ENCODE results near the gene LRP3. TPM values are rescaled to one million over a fixed set of nuclear protein-coding genes. Genes with fewer than 3 reads are reported as not detected.

The LRP3 gene
- polyA plus RNA-seq, 1 donor from 2014 or later: 60.1 TPM

- no peaks in the 10 kb centered on the region for H3K9me3 ChIP-seq (ENCODE audit: low read length)
- H3K9ac ChIP-seq (ENCODE audit: low read length): no peak overlapping the region
- no peak overlapping the region for H3K4me2 ChIP-seq (ENCODE audit: low read length)
- H2AFZ ChIP-seq (ENCODE audit: low read depth, low read length): no peak overlapping the region
- H3K27ac ChIP-seq (ENCODE audit: low read length): no peak overlapping the region
- no peaks in the 10 kb centered on the region for H4K20me1 ChIP-seq (ENCODE audit: insufficient read depth)
- H3K9me2 ChIP-seq (ENCODE audit: insufficient read depth, low read length): no peaks in the 10 kb centered on the region
- no peaks in the 10 kb centered on the region for H3F3A ChIP-seq (ENCODE audit: insufficient read depth, low read length, poor library complexity, severe bottlenecking)
- no peak overlapping the region for H3K4me3 ChIP-seq (ENCODE audit: low read length)
- H3K36me3 ChIP-seq (ENCODE audit: insufficient read depth, low read length): no peaks in the 10 kb centered on the region
- H3K27me3 ChIP-seq (ENCODE audit: insufficient read depth, low read depth, low read length): no peaks in the 10 kb centered on the region
- no peaks in the 10 kb centered on the region for H3K79me2 ChIP-seq (replicated peaks; ENCODE audit: insufficient read depth, low read length)
- no peak for TF ChIP-seq CTCF (IDR thresholded peaks at IDR 0.05; ENCODE audit: poor library complexity, severe bottlenecking)
- TF ChIP-seq EP300 (conservative IDR thresholded peaks at IDR 0.05; ENCODE audit: poor library complexity, severe bottlenecking): no peak
- no peak for TF ChIP-seq POLR2AphosphoS5 (IDR thresholded peaks at IDR 0.05)
- TF ChIP-seq, protein P1, sequence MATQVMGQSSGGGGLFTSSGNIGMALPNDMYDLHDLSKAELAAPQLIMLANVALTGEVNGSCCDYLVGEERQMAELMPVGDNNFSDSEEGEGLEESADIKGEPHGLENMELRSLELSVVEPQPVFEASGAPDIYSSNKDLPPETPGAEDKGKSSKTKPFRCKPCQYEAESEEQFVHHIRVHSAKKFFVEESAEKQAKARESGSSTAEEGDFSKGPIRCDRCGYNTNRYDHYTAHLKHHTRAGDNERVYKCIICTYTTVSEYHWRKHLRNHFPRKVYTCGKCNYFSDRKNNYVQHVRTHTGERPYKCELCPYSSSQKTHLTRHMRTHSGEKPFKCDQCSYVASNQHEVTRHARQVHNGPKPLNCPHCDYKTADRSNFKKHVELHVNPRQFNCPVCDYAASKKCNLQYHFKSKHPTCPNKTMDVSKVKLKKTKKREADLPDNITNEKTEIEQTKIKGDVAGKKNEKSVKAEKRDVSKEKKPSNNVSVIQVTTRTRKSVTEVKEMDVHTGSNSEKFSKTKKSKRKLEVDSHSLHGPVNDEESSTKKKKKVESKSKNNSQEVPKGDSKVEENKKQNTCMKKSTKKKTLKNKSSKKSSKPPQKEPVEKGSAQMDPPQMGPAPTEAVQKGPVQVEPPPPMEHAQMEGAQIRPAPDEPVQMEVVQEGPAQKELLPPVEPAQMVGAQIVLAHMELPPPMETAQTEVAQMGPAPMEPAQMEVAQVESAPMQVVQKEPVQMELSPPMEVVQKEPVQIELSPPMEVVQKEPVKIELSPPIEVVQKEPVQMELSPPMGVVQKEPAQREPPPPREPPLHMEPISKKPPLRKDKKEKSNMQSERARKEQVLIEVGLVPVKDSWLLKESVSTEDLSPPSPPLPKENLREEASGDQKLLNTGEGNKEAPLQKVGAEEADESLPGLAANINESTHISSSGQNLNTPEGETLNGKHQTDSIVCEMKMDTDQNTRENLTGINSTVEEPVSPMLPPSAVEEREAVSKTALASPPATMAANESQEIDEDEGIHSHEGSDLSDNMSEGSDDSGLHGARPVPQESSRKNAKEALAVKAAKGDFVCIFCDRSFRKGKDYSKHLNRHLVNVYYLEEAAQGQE (IDR thresholded peaks at IDR 0.05; ENCODE audit: borderline replicate concordance): no peak
- no peak for TF ChIP-seq RAD21 (conservative IDR thresholded peaks at IDR 0.05)
- TF ChIP-seq TAF1 (IDR thresholded peaks at IDR 0.05; ENCODE audit: low read depth): no peak
- no peak for TF ChIP-seq SMC3 (conservative IDR thresholded peaks at IDR 0.05; ENCODE audit: poor library complexity)
- TF ChIP-seq EZH2 (IDR thresholded peaks at IDR 0.05; ENCODE audit: borderline replicate concordance, insufficient read depth, low read length, poor library complexity, severe bottlenecking): no peak
- TF ChIP-seq MXI1 (conservative IDR thresholded peaks at IDR 0.05; ENCODE audit: poor library complexity, severe bottlenecking): no peak
Observed at GRCh38 chr19:33207903-33208302, 13.8 kb downstream of the LRP3 start.

- no peaks in the 10 kb centered on the region for H4K20me1 ChIP-seq (ENCODE audit: insufficient read depth)
- H2AFZ ChIP-seq (ENCODE audit: low read depth, low read length): no peak overlapping the region
- no peak overlapping the region for H3K27ac ChIP-seq (ENCODE audit: low read length)
- no peaks in the 10 kb centered on the region for H3K27me3 ChIP-seq (ENCODE audit: insufficient read depth, low read depth, low read length)
- H3K4me3 ChIP-seq (ENCODE audit: low read length): no peak overlapping the region
- TF ChIP-seq POLR2AphosphoS5 (IDR thresholded peaks at IDR 0.05): no peak
- TF ChIP-seq SMC3 (conservative IDR thresholded peaks at IDR 0.05; ENCODE audit: poor library complexity): no peak
- TF ChIP-seq TAF1 (IDR thresholded peaks at IDR 0.05; ENCODE audit: low read depth): no peak
- no peak for TF ChIP-seq EP300 (conservative IDR thresholded peaks at IDR 0.05; ENCODE audit: poor library complexity, severe bottlenecking)
- TF ChIP-seq RAD21 (conservative IDR thresholded peaks at IDR 0.05): no peak
- TF ChIP-seq CTCF (IDR thresholded peaks at IDR 0.05; ENCODE audit: poor library complexity, severe bottlenecking): no peak
- TF ChIP-seq EZH2 (IDR thresholded peaks at IDR 0.05; ENCODE audit: borderline replicate concordance, insufficient read depth, low read length, poor library complexity, severe bottlenecking): no peak
- no peak overlapping the region for H3K9ac ChIP-seq (ENCODE audit: low read length)
- H3K9me3 ChIP-seq (ENCODE audit: low read length): no peaks in the 10 kb centered on the region
- no peaks in the 10 kb centered on the region for H3F3A ChIP-seq (ENCODE audit: insufficient read depth, low read length, poor library complexity, severe bottlenecking)
- H3K36me3 ChIP-seq (ENCODE audit: insufficient read depth, low read length): no peaks in the 10 kb centered on the region
- no peaks in the 10 kb centered on the region for H3K9me2 ChIP-seq (ENCODE audit: insufficient read depth, low read length)
- H3K79me2 ChIP-seq (replicated peaks; ENCODE audit: insufficient read depth, low read length): no peaks in the 10 kb centered on the region
- H3K4me2 ChIP-seq (ENCODE audit: low read length): no peak overlapping the region
Observed at GRCh38 chr19:33208371-33208895, 14.3 kb downstream of the LRP3 start.

Data from neural cell (in vitro differentiated cells).